GM18858 (cell line): ENCODE data around the gene DISP2.

Experiments used
- ATAC-seq: cut with Tn5 transposase; IDR thresholded peaks from one replicate; pipeline ENCODE4 v1.9.1; 2021; ENCODE audit not compliant: unreplicated experiment

DISP2 gene

GRCh38 chr15:40418126-40418525, 60.1 kb downstream of the DISP2 start:
- ATAC-seq, result no peak

- no peak for ATAC-seq
These were observed 62.2 kb downstream of the DISP2 start for GRCh38 chr15:40420071-40420713.

GRCh38 chr15:40420793-40421192, 62.8 kb downstream of the DISP2 start:
- no peak for ATAC-seq

GRCh38 chr15:40421246-40422157, 63.5 kb downstream of the DISP2 start:
- peak; percentile 71 for ATAC-seq

GRCh38 chr15:40424483-40425115, 66.6 kb downstream of the DISP2 start:
- ATAC-seq, result no peak

GRCh38 chr15:40425681-40426080, 67.7 kb downstream of the DISP2 start:
- no peak for ATAC-seq

GRCh38 chr15:40427188-40427587, 69.2 kb downstream of the DISP2 start:
- no peak for ATAC-seq

- no peak for ATAC-seq
These were observed 70.2 kb downstream of the DISP2 start for GRCh38 chr15:40428185-40428584.
